Frontal cortex (tissue), 4 donors: ENCODE data around the gene ATP6V1C2. TPM values are rescaled to one million over a fixed set of nuclear protein-coding genes. Genes with fewer than 3 reads are reported as not detected.
"Not testable (repeated sequence)": the region's sequence is repeated elsewhere in the genome, so short reads cannot be mapped to it uniquely, and the experiment has no call there.

Experiments
- DNase-seq, 2 donors: peaks; one replicate each; pipeline ENCODE4 v3.0.0; 2012; ENCODE audit warnings: low spot score in 2 of 2
- FAIRE-seq: peaks from 2 replicates; lab custom pipeline; 2012; peaks lifted over from hg19 to GRCh38; lab: Jason Lieb, UNC
- total RNA-seq: library from RNA; depleted of rRNA; stranded (reverse); fragments of >200 nt; gene quantifications from one replicate; pipeline ENCODE4 v1.2.3, GENCODE V29; 2014
- donor health status: control.
- donor health status: control.
- donor health status: control.

ATP6V1C2 gene
- total RNA-seq, 1 donor from 2014 or later = 1.2 TPM

GRCh38 chr2:10806543-10806942, 85.1 kb downstream of the ATP6V1C2 start:
- no peak for DNase-seq
- no peak for FAIRE-seq

- FAIRE-seq = no peak
- DNase-seq = no peak
These were observed 89.1 kb downstream of the ATP6V1C2 start for GRCh38 chr2:10810202-10811161.

GRCh38 chr2:10811517-10811916, 90.1 kb downstream of the ATP6V1C2 start:
- no peak for FAIRE-seq
- DNase-seq = no peak

- FAIRE-seq (no peak), DNase-seq (peak; percentile 93 to 96)
These were observed 91.1 kb downstream of the ATP6V1C2 start, which contains the start of gene PDIA6 for GRCh38 chr2:10812362-10813162. TSS of gene PDIA6 (minus strand) at chr2:10812785. CDS start at chr2:10812696, 89 bp downstream.

- FAIRE-seq, DNase-seq: not testable (repeated sequence)
These were observed 92.0 kb downstream of the ATP6V1C2 start for GRCh38 chr2:10813163-10814138.

GRCh38 chr2:10814142-10814541, 92.7 kb downstream of the ATP6V1C2 start:
- no peak for DNase-seq

GRCh38 chr2:10814571-10815331, 93.3 kb downstream of the ATP6V1C2 start:
- no peak for FAIRE-seq
- no peak for DNase-seq

More at GRCh38 chr2:10814142-10814541, 92.7 kb downstream of the ATP6V1C2 start:
- FAIRE-seq = no peak

GRCh38 chr2:10817413-10817812, 96.0 kb downstream of the ATP6V1C2 start:
- FAIRE-seq = no peak
- DNase-seq = no peak

GRCh38 chr2:10818305-10818704, 96.9 kb downstream of the ATP6V1C2 start:
- not testable (repeated sequence) for FAIRE-seq, DNase-seq

GRCh38 chr2:10818984-10819383, 97.6 kb downstream of the ATP6V1C2 start:
- FAIRE-seq (no peak), DNase-seq (no peak)

- DNase-seq (no peak), FAIRE-seq (no peak)
These were observed 98.4 kb downstream of the ATP6V1C2 start for GRCh38 chr2:10819714-10820314.

GRCh38 chr2:10820562-10820961, 99.1 kb downstream of the ATP6V1C2 start:
- DNase-seq (no peak), FAIRE-seq (no peak)

GRCh38 chr2:10820978-10821695, 99.7 kb downstream of the ATP6V1C2 start:
- FAIRE-seq (no peak), DNase-seq (no peak)

- FAIRE-seq (no peak), DNase-seq (no peak)
These were observed 102.8 kb downstream of the ATP6V1C2 start for GRCh38 chr2:10824191-10824590.

- FAIRE-seq = no peak
- no peak for DNase-seq
These were observed 104.6 kb downstream of the ATP6V1C2 start for GRCh38 chr2:10826026-10826425.

GRCh38 chr2:10826625-10827024, 105.2 kb downstream of the ATP6V1C2 start:
- no peak for DNase-seq

GRCh38 chr2:10828346-10828745, 106.9 kb downstream of the ATP6V1C2 start:
- no peak for DNase-seq
- FAIRE-seq = no peak

More at GRCh38 chr2:10826625-10827024, 105.2 kb downstream of the ATP6V1C2 start:
- no peak for FAIRE-seq

- DNase-seq = no peak
- FAIRE-seq = no peak
These were observed 107.9 kb downstream of the ATP6V1C2 start for GRCh38 chr2:10829299-10829698.
